HEK293 (cell line): ENCODE results near the gene AWAT1.

Source experiments
- CTCF ChIA-PET: fragments of 350-600 bp; formaldehyde crosslinking; extraction: SDS; loops from one replicate; lab custom pipeline; 2021; ENCODE audit warnings: antibody characterized with exemption; lab: Yijun Ruan, JAX
- POLR2A ChIA-PET: fragments of 300-600 bp; formaldehyde crosslinking; extraction: SDS; loops from one replicate; lab custom pipeline; 2020; ENCODE audit warnings: antibody characterized with exemption, inconsistent platforms; lab: Yijun Ruan, JAX
- H3K27ac ChIP-seq: fragments of 200-500 bp; sonication (Bioruptor generic); 2 replicates; pipeline ENCODE4 v1.5.1; 2014; ENCODE audit warnings: low read depth, low read length, control low read depth, inconsistent platforms; ENCODE audit errors: extremely low read depth
- H3K36me3 ChIP-seq, 2 experiments: fragments of 200-500 bp in 1 of 2; sonication (Bioruptor generic) in 1 of 2; 1 replicate in 1 of 2; 2 replicates in 1 of 2; pipeline ENCODE4 v1.5.1; 2014 to 2017; ENCODE audit warnings: inconsistent platforms in 2 of 2, low read length in 2 of 2; ENCODE audit not compliant: control insufficient read depth in 2 of 2, insufficient read depth in 1 of 2
- H3K4me1 ChIP-seq: fragments of 200-500 bp; sonication (Bioruptor generic); 2 replicates; pipeline ENCODE4 v1.5.1; 2014; ENCODE audit warnings: mild to moderate bottlenecking, low read length, inconsistent platforms; ENCODE audit not compliant: control insufficient read depth, insufficient read depth
- H3K4me3 ChIP-seq: 2 replicates; pipeline ENCODE4 v1.5.1; 2011; ENCODE audit warnings: low read depth, mild to moderate bottlenecking, control low read depth, low read length, moderate library complexity
- H3K9me3 ChIP-seq: fragments of 200-500 bp; sonication (Bioruptor generic); 2 replicates; pipeline ENCODE4 v1.5.1; 2014; ENCODE audit warnings: low read depth, low read length, inconsistent platforms; ENCODE audit not compliant: control insufficient read depth, insufficient read depth
- AEBP2 ChIP-seq: fragments of 450-650 bp; formaldehyde crosslinking; IDR thresholded peaks from 2 replicates; pipeline ENCODE4 v1.5.1; 2016; ENCODE audit warnings: missing biosample characterization, missing genetic modification characterization, borderline replicate concordance
- BCL11A ChIP-seq: fragments of 450-650 bp; formaldehyde crosslinking; IDR thresholded peaks from 2 replicates; pipeline ENCODE4 v1.5.1; 2016; ENCODE audit warnings: low read depth, missing biosample characterization, missing genetic modification characterization
- FEZF1 ChIP-seq: fragments of 450-650 bp; formaldehyde crosslinking; IDR thresholded peaks from 2 replicates; pipeline ENCODE4 v1.5.1; 2016; ENCODE audit warnings: missing biosample characterization, missing genetic modification characterization
- HIC1 ChIP-seq: fragments of 450-650 bp; formaldehyde crosslinking; IDR thresholded peaks from 2 replicates; pipeline ENCODE4 v1.5.1; 2016; ENCODE audit warnings: missing biosample characterization, missing genetic modification characterization
- HOXA7 ChIP-seq: sonication (generic); formaldehyde crosslinking; IDR thresholded peaks from 2 replicates; pipeline ENCODE4 v1.8.1; 2022; ENCODE audit warnings: missing genetic modification reagents, borderline replicate concordance
- KLF7 ChIP-seq: fragments of 450-650 bp; formaldehyde crosslinking; IDR thresholded peaks from 2 replicates; pipeline ENCODE4 v1.5.1; 2016; ENCODE audit warnings: missing biosample characterization, missing genetic modification characterization, borderline replicate concordance
- RBAK ChIP-seq: fragments of 450-650 bp; formaldehyde crosslinking; IDR thresholded peaks from 2 replicates; pipeline ENCODE4 v1.5.1; 2016; ENCODE audit warnings: missing biosample characterization, missing genetic modification characterization
- SCRT2 ChIP-seq: fragments of 450-650 bp; formaldehyde crosslinking; IDR thresholded peaks from 2 replicates; pipeline ENCODE4 v1.5.1; 2016; ENCODE audit warnings: missing biosample characterization, missing genetic modification characterization
- SETDB1 ChIP-seq: IDR thresholded peaks from one replicate; pipeline ENCODE4 v1.6.1; 2017; ENCODE audit warnings: mild to moderate bottlenecking, low read length, moderate library complexity, mixed read lengths; ENCODE audit not compliant: insufficient read length
- SP2 ChIP-seq: fragments of 450-650 bp; formaldehyde crosslinking; IDR thresholded peaks from 2 replicates; pipeline ENCODE4 v1.5.1; 2016; ENCODE audit warnings: missing biosample characterization, missing genetic modification characterization
- TRIM28 ChIP-seq: IDR thresholded peaks from 2 replicates; pipeline ENCODE4 v1.6.1; 2011; ENCODE audit warnings: low read length, control low read depth, borderline replicate concordance
- ZBTB7A ChIP-seq: fragments of 450-650 bp; formaldehyde crosslinking; IDR thresholded peaks from 2 replicates; pipeline ENCODE4 v1.5.1; 2016; ENCODE audit warnings: low read depth, missing biosample characterization, missing genetic modification characterization
- ZFP3 ChIP-seq: fragments of 450-650 bp; formaldehyde crosslinking; IDR thresholded peaks from 2 replicates; pipeline ENCODE4 v1.5.1; 2016; ENCODE audit warnings: low read depth, missing biosample characterization, missing genetic modification characterization
- ZFP37 ChIP-seq: fragments of 450-650 bp; formaldehyde crosslinking; IDR thresholded peaks from 2 replicates; pipeline ENCODE4 v1.5.1; 2016; ENCODE audit warnings: missing biosample characterization, missing genetic modification characterization
- ZNF10 ChIP-seq: fragments of 450-650 bp; formaldehyde crosslinking; IDR thresholded peaks from 2 replicates; pipeline ENCODE4 v1.5.1; 2017; ENCODE audit warnings: missing biosample characterization, missing genetic modification characterization
- ZNF121 ChIP-seq: fragments of 450-650 bp; formaldehyde crosslinking; IDR thresholded peaks from 2 replicates; pipeline ENCODE4 v1.5.1; 2016; ENCODE audit warnings: missing biosample characterization, missing genetic modification characterization
- ZNF132 ChIP-seq: fragments of 450-650 bp; formaldehyde crosslinking; IDR thresholded peaks from 2 replicates; pipeline ENCODE4 v1.5.1; 2017; ENCODE audit warnings: missing biosample characterization, missing genetic modification characterization, borderline replicate concordance
- ZNF292 ChIP-seq: fragments of 450-650 bp; formaldehyde crosslinking; IDR thresholded peaks from 2 replicates; pipeline ENCODE4 v1.5.1; 2016; ENCODE audit warnings: low read depth, missing biosample characterization, missing genetic modification characterization, borderline replicate concordance
- ZNF449 ChIP-seq: fragments of 450-650 bp; formaldehyde crosslinking; IDR thresholded peaks from 2 replicates; pipeline ENCODE4 v1.5.1; 2017; ENCODE audit warnings: missing biosample characterization, mild to moderate bottlenecking, missing genetic modification characterization, moderate library complexity
- ZNF48 ChIP-seq: fragments of 450-650 bp; formaldehyde crosslinking; IDR thresholded peaks from 2 replicates; pipeline ENCODE4 v1.5.1; 2016; ENCODE audit warnings: missing biosample characterization, missing genetic modification characterization
- ZNF549 ChIP-seq: fragments of 450-650 bp; IDR thresholded peaks from 2 replicates; pipeline ENCODE4 v1.5.1; 2018; ENCODE audit warnings: missing biosample characterization, missing genetic modification characterization, mild to moderate bottlenecking, inconsistent platforms, moderate library complexity
- ZNF596 ChIP-seq: fragments of 450-650 bp; IDR thresholded peaks from 2 replicates; pipeline ENCODE4 v1.5.0; 2018; ENCODE audit warnings: missing biosample characterization, mild to moderate bottlenecking, missing genetic modification characterization, moderate library complexity
- ZNF639 ChIP-seq: fragments of 450-650 bp; formaldehyde crosslinking; IDR thresholded peaks from 2 replicates; pipeline ENCODE4 v1.5.1; 2016; ENCODE audit warnings: missing biosample characterization, missing genetic modification characterization
- ZNF776 ChIP-seq: fragments of 450-650 bp; formaldehyde crosslinking; IDR thresholded peaks from 2 replicates; pipeline ENCODE4 v1.5.0; 2017; ENCODE audit warnings: missing biosample characterization, missing genetic modification characterization, borderline replicate concordance
- ZNF830 ChIP-seq: fragments of 450-650 bp; IDR thresholded peaks from 2 replicates; pipeline ENCODE4 v1.5.0; 2018; ENCODE audit warnings: missing biosample characterization, missing genetic modification characterization, low read depth, mild to moderate bottlenecking, moderate library complexity
- ZNF843 ChIP-seq: fragments of 450-650 bp; formaldehyde crosslinking; IDR thresholded peaks from 2 replicates; pipeline ENCODE4 v1.5.1; 2016; ENCODE audit warnings: missing biosample characterization, missing genetic modification characterization
- ZSCAN23 ChIP-seq: fragments of 450-650 bp; formaldehyde crosslinking; IDR thresholded peaks from 2 replicates; pipeline ENCODE4 v1.5.1; 2016; ENCODE audit warnings: missing biosample characterization, missing genetic modification characterization
- ZSCAN30 ChIP-seq: fragments of 450-650 bp; IDR thresholded peaks from 2 replicates; pipeline ENCODE4 v1.5.1; 2018; ENCODE audit warnings: missing biosample characterization, mild to moderate bottlenecking, missing genetic modification characterization, moderate library complexity

Gene AWAT1

GRCh38 chrX:70226048-70226447 lies 8.4 kb upstream of the AWAT1 start:
- H3K27ac ChIP-seq, result no peak overlapping the region
- TF ChIP-seq FEZF1 (tag by site-specific recombination), result no peak
- TF ChIP-seq ZNF449 (tag by site-specific recombination), result no peak
- TF ChIP-seq AEBP2 (tag by site-specific recombination), result no peak
- TF ChIP-seq ZNF10 (tag by site-specific recombination), result no peak
- no peaks in the 10 kb centered on the region for H3K4me1 ChIP-seq
- POLR2A ChIA-PET, result no interaction called here
- CTCF ChIA-PET, result interaction anchor here (1.1 kb wide), 1 partner anchor 29 kb away, joined by 5 read pairs; no protein-coding TSS in a partner anchor
- no peaks in the 10 kb centered on the region for H3K36me3 ChIP-seq
- no peak overlapping the region for H3K4me3 ChIP-seq
- no peaks in the 10 kb centered on the region for H3K9me3 ChIP-seq

- TF ChIP-seq HOXA7 (CRISPR knock-in tag) (no peak), SP2 (tag by site-specific recombination) (no peak)
- no peaks in the 10 kb centered on the region for H3K36me3 ChIP-seq
- H3K4me3 ChIP-seq, result no peak overlapping the region
- ChIA-PET POLR2A (no interaction called here), CTCF (no interaction called here)
- no peaks in the 10 kb centered on the region for H3K9me3 ChIP-seq
- no peak overlapping the region for H3K27ac ChIP-seq
- H3K4me1 ChIP-seq, result no peaks in the 10 kb centered on the region
Observed at GRCh38 chrX:70226687-70227086, 7.8 kb upstream of the AWAT1 start.

GRCh38 chrX:70231666-70232065 lies 2.8 kb upstream of the AWAT1 start:
- CTCF ChIA-PET, result interaction anchor here (0.6 kb wide), 1 partner anchor 31 kb away, joined by 7 read pairs; no protein-coding TSS in a partner anchor
- POLR2A ChIA-PET, result no interaction called here

GRCh38 chrX:70240751-70241150 lies 6.3 kb downstream of the AWAT1 start:
- ChIA-PET CTCF (interaction anchor here (0.6 kb wide), 1 partner anchor 343 kb away, joined by 3 read pairs; no protein-coding TSS in a partner anchor), POLR2A (no interaction called here)
- Histone ChIP-seq H3K27ac (no peak overlapping the region), H3K36me3 (no peaks in the 10 kb centered on the region), H3K4me3 (no peak overlapping the region), H3K9me3 (no peaks in the 10 kb centered on the region; the same call in 1 of the 2 replicates), H3K4me1 (no peaks in the 10 kb centered on the region)
- no peak for TF ChIP-seq HIC1 (tag by site-specific recombination)
- no peak for TF ChIP-seq ZNF549 (tag by site-specific recombination)
- no peak for TF ChIP-seq ZNF121 (tag by site-specific recombination)
- no peak for TF ChIP-seq ZNF830 (tag by site-specific recombination)
- TF ChIP-seq ZNF292 (tag by site-specific recombination), result no peak
- TF ChIP-seq KLF7 (tag by site-specific recombination), result no peak
- no peak for TF ChIP-seq ZNF776
- no peak for TF ChIP-seq ZNF48 (tag by site-specific recombination)
- no peak for TF ChIP-seq ZSCAN30 (tag by site-specific recombination)

More at GRCh38 chrX:70231666-70232065, 2.8 kb upstream of the AWAT1 start:
- Histone ChIP-seq H3K4me1 (no peaks in the 10 kb centered on the region), H3K36me3 (no peaks in the 10 kb centered on the region), H3K9me3 (no peaks in the 10 kb centered on the region), H3K27ac (no peak overlapping the region), H3K4me3 (no peak overlapping the region)
- TF ChIP-seq ZBTB7A (tag by site-specific recombination) (no peak), BCL11A (tag by site-specific recombination) (no peak), SETDB1 (no peak), TRIM28 (no peak), ZFP37 (tag by site-specific recombination) (no peak), ZNF596 (tag by site-specific recombination) (no peak), ZFP3 (tag by site-specific recombination) (no peak), SCRT2 (tag by site-specific recombination) (no peak), RBAK (tag by site-specific recombination) (no peak), ZNF121 (tag by site-specific recombination) (no peak), ZNF132 (tag by site-specific recombination) (no peak), ZNF639 (tag by site-specific recombination) (no peak), ZNF843 (tag by site-specific recombination) (no peak), KLF7 (tag by site-specific recombination) (no peak), ZSCAN23 (tag by site-specific recombination) (no peak)
- TF ChIP-seq, all 188 proteins: peak for 0
